HCT116 (cell line): ENCODE results near the gene RIPOR1. TPM values are rescaled to one million over a fixed set of nuclear protein-coding genes. Genes with fewer than 3 reads are reported as not detected.
A peak's percentile ranks its signal among the peaks of the same experiment; 100 is the strongest.

ENCODE experiments used
- ATAC-seq: fragments of 200-7000 bp; cut with Tn5 transposase; 2 replicates; pipeline ENCODE4 v1.9.1; 2020; ENCODE audit warnings: mild to moderate bottlenecking, moderate library complexity
- BruUV-seq: library from RNA; stranded (reverse); fragments of 400-500 nt; replicated peaks from 2 replicates; lab custom pipeline; 2021; lab: Mats Ljungman, UMichigan
- CTCF ChIA-PET: fragments of 300-600 bp; sonication (Branson Sonifier 250); formaldehyde crosslinking; loops from one replicate; lab custom pipeline; 2021; ENCODE audit warnings: antibody characterized with exemption; lab: Charles Lee
- POLR2A ChIA-PET: fragments of 300-600, 350-600 bp; sonication (Branson Sonifier 250); formaldehyde crosslinking; loops from one replicate; lab custom pipeline; 2021; ENCODE audit warnings: antibody characterized with exemption; lab: Charles Lee
- RAD21 ChIA-PET, 2 experiments: fragments of 300-600 bp; sonication (Branson Sonifier 250); formaldehyde crosslinking; loops; one replicate each; lab custom pipeline; 2023; ENCODE audit warnings: low total read pairs in 2 of 2; ENCODE audit not compliant: uncharacterized antibody in 2 of 2, unreplicated experiment in 2 of 2, low non-redundant PET in 1 of 2; lab: Charles Lee
- DNase-seq: peaks from one replicate; pipeline ENCODE4 v3.0.0-alpha.2; 2010; ENCODE audit warnings: low read depth, low spot score
- H2AFZ ChIP-seq: fragments of 200-600 bp; shearing (Covaris generic), sonication (generic); 2 replicates; pipeline ENCODE4 v1.6.1; 2017; ENCODE audit warnings: low read depth, mixed run types, mixed read lengths, antibody characterized with exemption, low read length; ENCODE audit not compliant: poor library complexity, severe bottlenecking
- H3K27ac ChIP-seq: 2 replicates; pipeline ENCODE4 v1.5.1; 2012; ENCODE audit warnings: low read depth, low read length
- H3K27me3 ChIP-seq: fragments of 200-600 bp; sonication (generic); 2 replicates; pipeline ENCODE4 v1.6.1; 2016; ENCODE audit warnings: mixed run types, low read length, mixed read lengths; ENCODE audit not compliant: insufficient read depth
- H3K36me3 ChIP-seq, 2 experiments: fragments of 200-500 bp in 1 of 2; fragments of 200-600 bp in 1 of 2; sonication (Bioruptor generic) in 1 of 2; sonication (generic) in 1 of 2; 2 replicates each; pipeline versions ENCODE4 v1.5.1 to v1.6.1; 2014 to 2016; ENCODE audit warnings: low read length in 2 of 2, inconsistent platforms in 1 of 2, mixed read lengths in 1 of 2, mixed run types in 1 of 2; ENCODE audit not compliant: insufficient read depth in 2 of 2, control insufficient read depth in 1 of 2
- H3K4me1 ChIP-seq, 2 experiments: fragments of 200-600 bp in 1 of 2; sonication (generic) in 1 of 2; 2 replicates each; pipeline versions ENCODE4 v1.5.1 to v1.6.1; 2012 to 2017; ENCODE audit warnings: low read length in 2 of 2, inconsistent platforms in 1 of 2, mild to moderate bottlenecking in 1 of 2, mixed read lengths in 1 of 2, mixed run types in 1 of 2, moderate library complexity in 1 of 2; ENCODE audit not compliant: insufficient read depth in 2 of 2, control insufficient read depth in 1 of 2
- H3K4me2 ChIP-seq: fragments of 200-600 bp; sonication (generic); 2 replicates; pipeline ENCODE4 v1.6.1; 2017; ENCODE audit warnings: mixed run types, low read length, mixed read lengths
- H3K4me3 ChIP-seq, 2 experiments: fragments of 200-600 bp in 1 of 2; sonication (generic) in 1 of 2; replicated peaks in 1 of 2; 2 replicates each; pipeline ENCODE4 v1.5.1; 2011 to 2016; ENCODE audit warnings: low read length in 2 of 2, control low read depth in 1 of 2, low read depth in 1 of 2, mild to moderate bottlenecking in 1 of 2, mixed read lengths in 1 of 2, mixed run types in 1 of 2
- H3K79me2 ChIP-seq: fragments of 200-600 bp; sonication (generic); 2 replicates; pipeline ENCODE4 v1.6.1; 2017; ENCODE audit warnings: mild to moderate bottlenecking, mixed run types, low read length, moderate library complexity, mixed read lengths; ENCODE audit not compliant: insufficient read depth
- H3K9ac ChIP-seq: fragments of 200-600 bp; sonication (generic); 2 replicates; pipeline ENCODE4 v1.6.1; 2016; ENCODE audit warnings: low read length, mixed read lengths
- H3K9me2 ChIP-seq: fragments of 200-600 bp; sonication (generic), shearing (Covaris generic); 2 replicates; pipeline ENCODE4 v1.6.1; 2017; ENCODE audit warnings: mixed run types, mild to moderate bottlenecking, moderate library complexity; ENCODE audit not compliant: insufficient read depth
- H3K9me3 ChIP-seq, 2 experiments: fragments of 200-500 bp in 1 of 2; fragments of 200-600 bp in 1 of 2; sonication (Bioruptor generic) in 1 of 2; sonication (generic) in 1 of 2; 2 replicates each; pipeline ENCODE4 v1.6.1; 2014 to 2017; ENCODE audit warnings: low read length in 2 of 2, mixed read lengths in 2 of 2, inconsistent platforms in 1 of 2, low read depth in 1 of 2, mild to moderate bottlenecking in 1 of 2, mixed run types in 1 of 2, moderate library complexity in 1 of 2; ENCODE audit not compliant: control insufficient read depth in 1 of 2, insufficient read depth in 1 of 2
- H4K20me1 ChIP-seq: fragments of 200-600 bp; sonication (generic), shearing (Covaris generic); 2 replicates; pipeline ENCODE4 v1.6.1; 2017; ENCODE audit warnings: mixed run types, mild to moderate bottlenecking, moderate library complexity; ENCODE audit not compliant: insufficient read depth
- ATF3 ChIP-seq: IDR thresholded peaks from 2 replicates; pipeline ENCODE4 v1.6.1; 2012
- CBX3 ChIP-seq: IDR thresholded peaks from 2 replicates; pipeline ENCODE4 v1.6.1; 2012; ENCODE audit warnings: low read depth
- EGR1 ChIP-seq: IDR thresholded peaks from 2 replicates; pipeline ENCODE4 v1.6.1; 2012; ENCODE audit warnings: low read depth
- ELF1 ChIP-seq: IDR thresholded peaks from 2 replicates; pipeline ENCODE4 v1.6.1; 2012; ENCODE audit warnings: low read depth, borderline replicate concordance
- EZH2phosphoT487 ChIP-seq: fragments of 200-600 bp; IDR thresholded peaks from 2 replicates; pipeline ENCODE4 v1.6.1; 2018; ENCODE audit warnings: antibody characterized with exemption, borderline replicate concordance
- MAX ChIP-seq: IDR thresholded peaks from 2 replicates; pipeline ENCODE4 v1.6.1; 2012
- POLR2AphosphoS5 ChIP-seq: IDR thresholded peaks from 2 replicates; pipeline ENCODE4 v1.6.1; 2011; ENCODE audit warnings: mild to moderate bottlenecking, low read depth, low read length, moderate library complexity
- RAD21 ChIP-seq: IDR thresholded peaks from 2 replicates; pipeline ENCODE4 v1.6.1; 2012; ENCODE audit warnings: low read depth, mild to moderate bottlenecking
- SIN3A ChIP-seq: IDR thresholded peaks from 2 replicates; pipeline ENCODE4 v1.6.1; 2012; ENCODE audit warnings: low read depth
- SP1 ChIP-seq: IDR thresholded peaks from 2 replicates; pipeline ENCODE4 v1.6.1; 2012; ENCODE audit warnings: low read depth
- SRF ChIP-seq: IDR thresholded peaks from 2 replicates; pipeline ENCODE4 v1.6.1; 2012; ENCODE audit warnings: low read depth
- TCF7L2 ChIP-seq: IDR thresholded peaks from 2 replicates; pipeline ENCODE4 v1.7.0; 2011; ENCODE audit warnings: borderline replicate concordance, inconsistent platforms; ENCODE audit not compliant: insufficient read depth, insufficient read length; ENCODE audit errors: extremely low read depth
- YY1 ChIP-seq: IDR thresholded peaks from 2 replicates; pipeline ENCODE4 v1.6.1; 2011; ENCODE audit warnings: low read length, low read depth, moderate library complexity, mild to moderate bottlenecking; ENCODE audit not compliant: insufficient replicate concordance; ENCODE audit errors: extremely low read depth
- ZFX ChIP-seq: fragments of 450-650 bp; IDR thresholded peaks from 2 replicates; pipeline ENCODE4 v1.6.1; 2017
- ZNF274 ChIP-seq: fragments of 200-500 bp; sonication (Bioruptor generic); IDR thresholded peaks from 2 replicates; pipeline ENCODE4 v1.6.1; 2014; ENCODE audit warnings: mild to moderate bottlenecking, low read depth, low read length, inconsistent platforms
- intact Hi-C: fragments of 100-400 bp; cut with micrococcal nuclease; formaldehyde crosslinking; loops from 2 replicates; pipeline ENCODE4 v1.10.0; 2022
- total RNA-seq: library from RNA; stranded (reverse); gene quantifications from one replicate; pipeline ENCODE4 v1.2.1, GENCODE V29; 2021; ENCODE audit not compliant: unreplicated experiment
- TF ChIP-seq, protein P1 (sequence below), 3 experiments: fragments of 200-600 bp in 1 of 3; sonication (generic) in 1 of 3; IDR thresholded peaks in 2 of 3; conservative IDR thresholded peaks in 1 of 3; 2 replicates each; pipeline ENCODE4 v1.5.1; 2012 to 2017; ENCODE audit warnings: low read depth in 2 of 3, low read length in 2 of 3, antibody characterized with exemption in 1 of 3, borderline replicate concordance in 1 of 3, control low read depth in 1 of 3, mild to moderate bottlenecking in 1 of 3, mixed read lengths in 1 of 3, mixed run types in 1 of 3, moderate library complexity in 1 of 3; ENCODE audit not compliant: insufficient read depth in 1 of 3
- TF ChIP-seq, protein P2 (sequence below): IDR thresholded peaks from 2 replicates; pipeline ENCODE4 v1.6.1; 2011; ENCODE audit warnings: mild to moderate bottlenecking, low read length, moderate library complexity; ENCODE audit not compliant: insufficient replicate concordance; ENCODE audit errors: extremely low read depth

Gene RIPOR1
- total RNA-seq, 1 experiment from 2014 or later, result 60.0 TPM

GRCh38 chr16:67480833-67481560 is 47.6 kb upstream of the RIPOR1 start, which contains the start of gene ATP6V0D1:
ATP6V0D1 (minus strand) TSS chr16:67481157; CDS start chr16:67481086, 71 bp downstream.
- Histone ChIP-seq H3K4me1 (peaks cover 12 to 20% of the 10 kb centered on the region in 2 experiments), H3K9ac (peak within 1 kb of the TSS; percentile 78), H3K9me3 (no peaks in the 10 kb centered on the region), H3K9me2 (no peaks in the 10 kb centered on the region), H2AFZ (peak within 1 kb of the TSS; percentile 83), H3K4me3 (peak within 1 kb of the TSS; percentile 93 to 94), H3K27ac (peak within 1 kb of the TSS; percentile 51), H3K27me3 (no peaks in the 10 kb centered on the region), H3K36me3 (no peaks in the 10 kb centered on the region), H4K20me1 (no peaks in the 10 kb centered on the region), H3K4me2 (peak within 1 kb of the TSS; percentile 98), H3K79me2 (peaks cover 36% of the 10 kb centered on the region)
- no TSS peak for BruUV-seq
- POLR2A ChIA-PET, result interaction anchor here (0.7 to 1.4 kb wide), 5 partner anchors 8 to 207 kb away, joined by 3 to 4 read pairs (median 3); no protein-coding TSS in a partner anchor
- CTCF ChIA-PET, result interaction anchor here (0.8 to 2.5 kb wide), 20 partner anchors 9 to 520 kb away, joined by 3 to 29 read pairs (median 4); partner anchors contain the start of genes CES3 and TMEM208
- TF ChIP-seq EGR1 (peak; percentile 91), ELF1 (peak; percentile 99), ZNF274 (no peak), MAX (peak; percentile 96), ZFX (peak; percentile 55; the same call in 1 of the 2 replicates), SRF (no peak), RAD21 (peak; percentile 72), EZH2phosphoT487 (no peak), POLR2AphosphoS5 (peak; percentile 85), SP1 (peak; percentile 79), YY1 (peak; percentile 68), TCF7L2 (peak; percentile 40), ATF3 (no peak), CBX3 (0 out of 2 replicates have a peak, but pooled peaks have one; percentile 61), SIN3A (peak; percentile 100)
- TF ChIP-seq, protein P1, sequence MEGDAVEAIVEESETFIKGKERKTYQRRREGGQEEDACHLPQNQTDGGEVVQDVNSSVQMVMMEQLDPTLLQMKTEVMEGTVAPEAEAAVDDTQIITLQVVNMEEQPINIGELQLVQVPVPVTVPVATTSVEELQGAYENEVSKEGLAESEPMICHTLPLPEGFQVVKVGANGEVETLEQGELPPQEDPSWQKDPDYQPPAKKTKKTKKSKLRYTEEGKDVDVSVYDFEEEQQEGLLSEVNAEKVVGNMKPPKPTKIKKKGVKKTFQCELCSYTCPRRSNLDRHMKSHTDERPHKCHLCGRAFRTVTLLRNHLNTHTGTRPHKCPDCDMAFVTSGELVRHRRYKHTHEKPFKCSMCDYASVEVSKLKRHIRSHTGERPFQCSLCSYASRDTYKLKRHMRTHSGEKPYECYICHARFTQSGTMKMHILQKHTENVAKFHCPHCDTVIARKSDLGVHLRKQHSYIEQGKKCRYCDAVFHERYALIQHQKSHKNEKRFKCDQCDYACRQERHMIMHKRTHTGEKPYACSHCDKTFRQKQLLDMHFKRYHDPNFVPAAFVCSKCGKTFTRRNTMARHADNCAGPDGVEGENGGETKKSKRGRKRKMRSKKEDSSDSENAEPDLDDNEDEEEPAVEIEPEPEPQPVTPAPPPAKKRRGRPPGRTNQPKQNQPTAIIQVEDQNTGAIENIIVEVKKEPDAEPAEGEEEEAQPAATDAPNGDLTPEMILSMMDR (IDR thresholded peaks at IDR 0.05 in 2 of 3, conservative IDR thresholded peaks at IDR 0.05 in 1 of 3; ENCODE audit: borderline replicate concordance in 1 of 3, insufficient read depth in 1 of 3, low read depth in 2 of 3, low read length in 2 of 3), result peak; percentile 77 to 88 (median 86)
- TF ChIP-seq, protein P2, sequence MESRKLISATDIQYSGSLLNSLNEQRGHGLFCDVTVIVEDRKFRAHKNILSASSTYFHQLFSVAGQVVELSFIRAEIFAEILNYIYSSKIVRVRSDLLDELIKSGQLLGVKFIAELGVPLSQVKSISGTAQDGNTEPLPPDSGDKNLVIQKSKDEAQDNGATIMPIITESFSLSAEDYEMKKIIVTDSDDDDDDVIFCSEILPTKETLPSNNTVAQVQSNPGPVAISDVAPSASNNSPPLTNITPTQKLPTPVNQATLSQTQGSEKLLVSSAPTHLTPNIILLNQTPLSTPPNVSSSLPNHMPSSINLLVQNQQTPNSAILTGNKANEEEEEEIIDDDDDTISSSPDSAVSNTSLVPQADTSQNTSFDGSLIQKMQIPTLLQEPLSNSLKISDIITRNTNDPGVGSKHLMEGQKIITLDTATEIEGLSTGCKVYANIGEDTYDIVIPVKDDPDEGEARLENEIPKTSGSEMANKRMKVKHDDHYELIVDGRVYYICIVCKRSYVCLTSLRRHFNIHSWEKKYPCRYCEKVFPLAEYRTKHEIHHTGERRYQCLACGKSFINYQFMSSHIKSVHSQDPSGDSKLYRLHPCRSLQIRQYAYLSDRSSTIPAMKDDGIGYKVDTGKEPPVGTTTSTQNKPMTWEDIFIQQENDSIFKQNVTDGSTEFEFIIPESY, result peak; percentile 45
- ATAC-seq (peak; percentile 91), DNase-seq (peak; percentile 94)
- RAD21 ChIA-PET, result no interaction called here
- intact Hi-C loops, result loop anchor here (1.0 kb wide), 1 partner anchor 33 kb away; no protein-coding TSS in a partner anchor
